Mesodermal cell (in vitro differentiated cells): ENCODE measurements around the gene METTL25.

ENCODE experiments used
- H3K27ac ChIP-seq: 2 replicates; pipeline ENCODE4 v1.7.0; 2013; ENCODE audit warnings: mild to moderate bottlenecking, low read depth, low read length, moderate library complexity; ENCODE audit not compliant: severe bottlenecking
- H3K36me3 ChIP-seq: 2 replicates; pipeline ENCODE4 v1.7.1; 2013; ENCODE audit warnings: mild to moderate bottlenecking, low read length, moderate library complexity; ENCODE audit not compliant: control insufficient read depth, insufficient read depth
- H3K4me1 ChIP-seq: one replicate; pipeline ENCODE4 v1.7.1; 2013; ENCODE audit warnings: mild to moderate bottlenecking, low read length; ENCODE audit not compliant: insufficient read depth, control insufficient read depth, poor library complexity, severe bottlenecking
- H3K4me3 ChIP-seq: 2 replicates; pipeline ENCODE4 v1.7.0; 2013; ENCODE audit warnings: low read length, control low read depth, mild to moderate bottlenecking; ENCODE audit not compliant: insufficient read depth, poor library complexity, severe bottlenecking; ENCODE audit errors: extremely low read depth
- H3K9me3 ChIP-seq: 2 replicates; pipeline ENCODE4 v1.7.1; 2013; ENCODE audit warnings: mild to moderate bottlenecking, low read length, moderate library complexity; ENCODE audit not compliant: control insufficient read depth
- WGBS, 2 experiments: methylation state at CpG; one replicate each; pipeline ENCODE4 v1.1.5; 2013; ENCODE audit warnings: missing lambda C conversion rate in 2 of 2; ENCODE audit not compliant: insufficient coverage in 2 of 2; 5-methylcytosine and 5-hydroxymethylcytosine counted together

Gene METTL25

DNA sequence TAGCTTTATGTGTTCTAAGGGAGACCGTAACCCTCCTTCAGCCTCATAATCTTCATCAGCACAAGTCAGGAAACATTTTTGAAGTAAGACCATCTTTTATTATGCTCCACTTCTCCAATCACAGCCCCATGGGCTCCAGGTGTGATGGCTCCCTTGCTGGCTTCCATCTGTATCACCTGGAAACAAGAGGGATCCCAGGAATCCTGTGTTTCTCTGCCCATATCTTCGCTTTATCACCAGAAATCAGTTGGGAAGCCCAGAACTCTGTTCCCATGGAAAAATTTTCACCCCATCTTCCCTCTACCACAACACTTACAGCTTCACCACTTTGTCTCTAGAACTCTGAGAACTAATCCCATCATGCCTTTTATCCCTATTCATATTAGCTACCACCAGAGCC is 68.3 kb downstream of the METTL25 start:
- WGBS, 2 experiments = 77 to 100% methylated on average over 1 of the region's 2 CpGs

DNA sequence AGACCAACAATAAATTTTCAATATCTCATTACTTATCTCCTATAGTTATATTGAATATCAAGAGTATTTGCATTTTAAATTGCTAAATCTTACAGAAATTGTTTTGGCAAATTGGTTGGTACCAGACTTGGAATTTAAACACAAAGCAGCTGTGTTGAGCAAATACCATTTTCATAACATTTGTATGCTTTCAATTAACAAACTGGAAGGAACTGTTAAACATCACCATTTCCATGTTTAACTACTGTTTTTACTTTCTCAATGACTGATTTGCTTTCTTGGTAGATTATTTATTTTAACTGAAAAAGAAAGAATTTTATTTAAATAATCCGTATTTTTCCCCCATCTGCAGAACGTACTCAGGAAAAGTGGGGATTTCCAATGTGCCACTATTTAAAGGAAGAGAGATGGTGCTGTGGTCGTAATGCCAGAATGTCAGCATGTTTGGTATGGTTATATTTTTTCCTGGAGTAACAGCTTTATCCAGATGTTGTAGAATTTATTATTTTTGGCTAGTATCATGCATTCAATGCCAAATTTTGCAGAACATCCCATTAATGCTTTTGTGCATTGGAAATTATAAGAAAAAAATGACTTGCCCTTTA is 72.3 kb downstream of the METTL25 start:
- Histone ChIP-seq H3K9me3 (no peaks in the 10 kb centered on the region), H3K4me3 (no peak overlapping the region), H3K4me1 (no peaks in the 10 kb centered on the region), H3K36me3 (no peaks in the 10 kb centered on the region), H3K27ac (no peak overlapping the region)
- WGBS, 2 experiments = 80% methylated on average over 1 of the region's 3 CpGs; no CpG with 5 or more reads in 1 of the 2 experiments

More for the DNA sequence above, 68.3 kb downstream of the METTL25 start:
- H3K4me3 ChIP-seq = no peak overlapping the region
- no peak overlapping the region for H3K27ac ChIP-seq
- no peaks in the 10 kb centered on the region for H3K36me3 ChIP-seq
- no peaks in the 10 kb centered on the region for H3K4me1 ChIP-seq
- H3K9me3 ChIP-seq = no peaks in the 10 kb centered on the region

DNA sequence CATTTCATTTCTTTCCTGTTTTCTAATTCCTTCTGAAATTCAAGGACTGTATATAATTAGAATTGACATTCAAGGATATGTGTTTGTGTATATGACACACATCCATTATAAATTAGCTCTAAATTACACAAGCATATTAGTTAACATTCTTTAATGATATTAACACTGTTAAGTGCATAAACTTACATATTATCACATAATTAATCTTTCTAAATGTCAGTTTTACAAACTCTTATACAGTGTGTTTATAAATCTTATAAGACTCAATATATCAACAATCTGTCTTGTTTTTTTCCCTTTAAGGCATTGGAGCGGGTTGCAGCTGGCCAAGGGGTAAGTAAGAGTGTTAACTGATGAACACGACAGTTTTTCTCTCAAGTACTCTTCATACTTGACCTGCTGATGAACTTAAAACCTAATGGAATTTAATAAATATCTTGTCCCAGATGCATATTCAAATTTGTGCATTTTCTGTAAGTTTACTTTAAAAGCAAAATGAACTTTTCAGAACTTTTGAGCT is 76.1 kb downstream of the METTL25 start:
- Histone ChIP-seq H3K4me3 (no peak overlapping the region), H3K4me1 (no peaks in the 10 kb centered on the region), H3K36me3 (no peaks in the 10 kb centered on the region), H3K9me3 (no peaks in the 10 kb centered on the region), H3K27ac (no peak overlapping the region)
- no CpG with 5 or more reads among the region's 2 CpGs for WGBS, 2 experiments

- H3K36me3 ChIP-seq = no peaks in the 10 kb centered on the region
- no peaks in the 10 kb centered on the region for H3K9me3 ChIP-seq
- H3K4me1 ChIP-seq = no peaks in the 10 kb centered on the region
- no peak overlapping the region for H3K27ac ChIP-seq
- H3K4me3 ChIP-seq = no peak overlapping the region
- no CpG with 5 or more reads among the region's 1 CpG for WGBS, 2 experiments
Observed at GRCh38 chr12:82436354-82436753, 78.0 kb downstream of the METTL25 start.

DNA sequence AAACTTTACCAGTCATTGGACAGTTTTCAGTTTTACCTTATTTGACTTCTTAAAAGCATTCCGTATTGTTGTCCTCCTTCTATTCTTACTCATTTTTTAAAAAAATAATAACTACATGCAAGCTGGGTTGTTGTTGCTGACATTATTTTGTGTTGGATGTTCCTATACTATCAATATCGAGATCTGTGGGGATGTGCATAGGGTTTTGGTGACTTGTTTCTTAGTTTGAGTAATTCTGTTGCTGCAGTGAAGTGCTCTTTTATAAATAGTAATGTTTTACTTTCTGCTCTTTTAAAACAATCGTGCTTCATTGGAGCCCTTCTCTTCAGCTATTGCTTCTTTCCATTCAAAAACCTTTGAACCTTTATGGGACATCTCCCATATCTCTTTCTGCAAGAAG is 79.4 kb downstream of the METTL25 start:
- H3K4me3 ChIP-seq = no peak overlapping the region
- no peaks in the 10 kb centered on the region for H3K36me3 ChIP-seq
- H3K9me3 ChIP-seq = no peaks in the 10 kb centered on the region
- WGBS, 2 experiments = no CpG with 5 or more reads among the region's 3 CpGs
- H3K27ac ChIP-seq = no peak overlapping the region
- no peaks in the 10 kb centered on the region for H3K4me1 ChIP-seq

DNA sequence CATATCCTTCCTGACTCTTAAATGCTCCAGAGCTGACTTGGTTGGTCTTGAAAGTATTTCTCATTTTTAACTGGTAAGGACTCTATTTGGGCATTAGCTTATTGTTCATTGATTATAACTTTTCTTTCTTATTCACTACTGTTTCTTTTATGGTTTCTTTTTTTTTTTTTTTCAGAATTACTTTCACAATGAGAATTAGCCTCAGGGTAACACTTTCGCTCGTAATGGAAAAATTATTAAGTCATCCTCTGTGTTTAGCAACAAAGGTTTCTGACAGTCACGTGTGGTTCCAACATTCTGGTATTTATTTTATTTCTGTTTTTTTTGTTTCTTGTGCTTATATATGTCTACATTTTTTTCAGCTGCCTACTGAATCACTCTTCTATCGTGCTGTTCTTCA is 80.0 kb downstream of the METTL25 start:
- no peaks in the 10 kb centered on the region for H3K36me3 ChIP-seq
- no peaks in the 10 kb centered on the region for H3K9me3 ChIP-seq
- 100% methylated on average over 2 of the region's 4 CpGs; no CpG with 5 or more reads in 1 of the 2 experiments for WGBS, 2 experiments

GRCh38 chr12:82440885-82441284 is 82.6 kb downstream of the METTL25 start:
- 83% methylated on average over 1 of the region's 1 CpG; no CpG with 5 or more reads in 1 of the 2 experiments for WGBS, 2 experiments
- H3K9me3 ChIP-seq = no peaks in the 10 kb centered on the region
- H3K4me1 ChIP-seq = no peaks in the 10 kb centered on the region
- H3K4me3 ChIP-seq = no peak overlapping the region
- no peak overlapping the region for H3K27ac ChIP-seq
- no peaks in the 10 kb centered on the region for H3K36me3 ChIP-seq

More for the DNA sequence above, 80.0 kb downstream of the METTL25 start:
- H3K4me3 ChIP-seq = no peak overlapping the region
- no peak overlapping the region for H3K27ac ChIP-seq
- H3K4me1 ChIP-seq = no peaks in the 10 kb centered on the region

GRCh38 chr12:82448911-82449578 is 90.7 kb downstream of the METTL25 start:
- Histone ChIP-seq H3K4me1 (no peaks in the 10 kb centered on the region), H3K36me3 (no peaks in the 10 kb centered on the region), H3K9me3 (no peaks in the 10 kb centered on the region), H3K4me3 (no peak overlapping the region), H3K27ac (no peak overlapping the region)
- no CpG with 5 or more reads among the region's 2 CpGs for WGBS, 2 experiments

DNA sequence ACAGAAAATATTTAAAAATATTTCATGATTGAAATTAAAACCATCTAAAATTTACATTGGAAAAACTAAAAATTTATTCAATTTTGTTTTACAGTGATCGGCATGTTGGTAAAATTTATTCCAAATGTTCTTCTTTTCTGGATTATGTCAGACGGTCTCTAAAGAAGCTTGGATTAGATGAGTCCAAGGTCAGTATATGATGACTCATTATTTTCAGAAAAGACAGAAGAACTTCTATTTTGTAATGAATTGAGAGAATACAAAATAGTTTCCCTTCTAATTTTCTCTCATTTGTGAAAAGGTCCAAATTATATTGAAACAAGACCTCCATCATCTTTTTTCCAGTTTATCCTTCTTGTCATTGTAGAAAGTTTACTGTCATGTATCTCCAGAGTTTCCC is 98.3 kb downstream of the METTL25 start:
- no peaks in the 10 kb centered on the region for H3K9me3 ChIP-seq
- H3K27ac ChIP-seq = no peak overlapping the region
- no peaks in the 10 kb centered on the region for H3K4me1 ChIP-seq
- no peaks in the 10 kb centered on the region for H3K36me3 ChIP-seq
- no CpG with 5 or more reads among the region's 2 CpGs for WGBS, 2 experiments
- no peak overlapping the region for H3K4me3 ChIP-seq

DNA sequence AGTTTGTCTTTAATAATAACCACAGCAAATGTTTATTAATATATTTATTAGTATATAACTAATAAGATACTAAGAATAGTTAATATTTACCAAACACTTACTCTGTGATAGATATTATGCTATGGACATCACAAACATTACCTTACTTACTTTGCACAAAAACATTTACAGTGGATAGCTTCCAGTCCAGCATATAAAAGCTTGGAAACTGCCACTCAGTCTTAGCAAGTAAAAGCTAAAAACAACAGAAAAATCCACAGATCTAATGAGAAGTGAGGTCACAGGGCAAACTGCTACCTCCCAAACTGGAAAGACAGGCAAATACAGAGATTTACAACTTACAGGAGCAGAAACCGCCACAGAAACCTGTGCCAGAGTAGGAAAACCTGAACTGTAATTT is 99.8 kb downstream of the METTL25 start:
- no CpG with 5 or more reads among the region's 1 CpG for WGBS, 2 experiments
- Histone ChIP-seq H3K4me1 (no peaks in the 10 kb centered on the region), H3K36me3 (no peaks in the 10 kb centered on the region), H3K9me3 (no peaks in the 10 kb centered on the region), H3K27ac (no peak overlapping the region), H3K4me3 (no peak overlapping the region)

DNA sequence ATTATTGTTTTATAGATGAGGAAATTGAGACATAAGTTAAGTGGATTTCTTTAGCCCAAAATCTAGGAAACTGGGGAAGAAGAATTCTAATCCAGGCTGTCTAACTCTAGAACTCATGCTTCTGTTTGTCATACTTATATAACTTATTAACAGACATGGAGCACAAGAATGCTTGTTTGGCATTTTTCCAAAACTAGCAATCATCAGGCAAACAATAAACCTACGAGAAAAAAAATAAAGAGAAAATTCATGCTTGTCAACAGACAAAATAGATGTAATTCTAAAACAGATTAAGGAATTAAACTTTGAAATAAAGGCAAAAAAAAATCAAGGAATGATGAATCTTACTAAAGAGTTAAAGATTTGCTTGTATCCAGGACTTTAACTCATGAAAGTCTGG is 103.1 kb downstream of the METTL25 start:
- H3K27ac ChIP-seq = no peak overlapping the region
- 80% methylated on average over 1 of the region's 1 CpG; no CpG with 5 or more reads in 1 of the 2 experiments for WGBS, 2 experiments

More for the DNA sequence above, 103.1 kb downstream of the METTL25 start:
- Histone ChIP-seq H3K4me3 (no peak overlapping the region), H3K4me1 (no peaks in the 10 kb centered on the region), H3K36me3 (no peaks in the 10 kb centered on the region), H3K9me3 (no peaks in the 10 kb centered on the region)
